ENCODE results near the gene OR51B5.
"Not testable (repeated sequence)": the region's sequence is repeated elsewhere in the genome, so short reads cannot be mapped to it uniquely, and the experiment has no call there.

The OR51B5 gene, protein sequence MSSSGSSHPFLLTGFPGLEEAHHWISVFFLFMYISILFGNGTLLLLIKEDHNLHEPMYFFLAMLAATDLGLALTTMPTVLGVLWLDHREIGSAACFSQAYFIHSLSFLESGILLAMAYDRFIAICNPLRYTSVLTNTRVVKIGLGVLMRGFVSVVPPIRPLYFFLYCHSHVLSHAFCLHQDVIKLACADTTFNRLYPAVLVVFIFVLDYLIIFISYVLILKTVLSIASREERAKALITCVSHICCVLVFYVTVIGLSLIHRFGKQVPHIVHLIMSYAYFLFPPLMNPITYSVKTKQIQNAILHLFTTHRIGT

GRCh38 chr11:5343474-5344335, at the start of gene OR51B5:
Gene OR51B5 (minus strand): TSS chr11:5343524. CDS start chr11:5343524, 0 bp downstream.
- no peak for DNase-seq (ENCODE audit: low read depth)

DNA sequence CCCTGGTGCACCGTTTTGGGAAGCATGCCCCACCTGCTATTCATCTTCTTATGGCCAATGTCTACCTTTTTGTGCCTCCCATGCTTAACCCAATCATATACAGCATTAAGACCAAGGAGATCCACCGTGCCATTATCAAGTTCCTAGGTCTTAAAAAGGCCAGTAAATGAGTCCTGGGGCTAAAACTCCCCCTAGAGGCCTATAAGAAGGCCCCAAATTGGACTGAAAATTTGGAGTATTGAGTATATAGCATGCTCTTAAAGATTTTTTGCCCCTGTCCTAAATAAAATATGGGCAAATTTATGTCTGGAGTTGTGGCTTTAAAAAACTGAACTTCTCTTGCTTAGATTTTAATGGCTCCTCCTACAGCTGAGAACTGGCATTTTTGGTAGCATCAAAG, 46.9 kb upstream of the OR51B5 start:
- DNase-seq (ENCODE audit: low read depth): no peak

GRCh38 chr11:5384335-5384734, 41.0 kb upstream of the OR51B5 start:
- DNase-seq (ENCODE audit: low read depth): no peak

- no peak for DNase-seq (ENCODE audit: low read depth)
Measured at GRCh38 chr11:5383576-5383975, 40.3 kb upstream of the OR51B5 start, which contains the start of gene OR51M1. Gene OR51M1 (plus strand): TSS chr11:5383812. CDS start chr11:5389399, 5,587 bp downstream.

DNA sequence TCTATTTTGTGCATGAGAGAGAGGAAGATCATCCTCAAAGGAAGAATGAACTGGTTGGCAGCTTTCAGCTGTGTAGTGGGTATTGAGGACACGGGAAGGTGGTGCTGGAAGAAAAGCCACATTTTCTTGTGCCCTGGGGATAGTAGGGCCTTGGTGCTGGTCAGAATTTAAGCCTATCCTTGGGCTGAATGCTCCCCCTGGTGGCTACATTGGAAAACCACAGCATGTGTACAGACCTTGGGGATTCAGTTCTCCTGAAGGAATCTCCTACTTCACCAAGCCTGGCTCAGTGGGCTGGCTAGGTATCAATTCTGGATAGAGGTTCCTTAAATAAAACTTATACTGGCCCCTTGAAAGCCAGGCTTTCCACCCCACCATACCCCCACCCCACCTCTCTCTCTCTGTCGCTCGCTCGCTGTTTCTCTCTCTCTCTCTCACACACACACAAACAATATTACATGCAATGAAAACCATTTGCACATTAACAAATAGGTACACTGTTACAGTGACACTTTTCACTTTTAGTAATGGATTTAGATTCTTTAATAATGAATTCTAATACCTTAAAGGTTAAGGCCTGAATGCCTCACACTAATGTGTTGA, 37.5 kb upstream of the OR51B5 start:
- DNase-seq (ENCODE audit: low read depth): no peak

DNA sequence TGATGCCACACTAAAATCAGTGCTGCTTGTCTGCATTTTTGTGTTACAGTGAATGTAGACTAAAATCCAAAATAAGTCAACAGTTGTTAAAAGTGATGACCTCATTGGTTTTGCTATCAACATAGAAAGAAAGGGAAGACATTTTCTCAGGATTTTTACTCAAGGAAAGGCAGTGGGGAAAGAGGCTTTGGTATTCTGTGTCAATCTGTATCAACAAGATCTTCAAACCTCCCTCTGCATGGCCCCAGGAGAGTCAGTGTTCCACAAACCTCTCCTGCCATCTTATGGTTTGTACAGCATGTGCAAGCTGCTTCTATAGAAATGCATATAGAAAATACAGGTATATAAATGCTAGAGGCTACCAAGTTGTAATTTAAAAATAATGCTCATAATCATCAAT, 26.5 kb upstream of the OR51B5 start:
- no peak for DNase-seq (ENCODE audit: low read depth)

DNA sequence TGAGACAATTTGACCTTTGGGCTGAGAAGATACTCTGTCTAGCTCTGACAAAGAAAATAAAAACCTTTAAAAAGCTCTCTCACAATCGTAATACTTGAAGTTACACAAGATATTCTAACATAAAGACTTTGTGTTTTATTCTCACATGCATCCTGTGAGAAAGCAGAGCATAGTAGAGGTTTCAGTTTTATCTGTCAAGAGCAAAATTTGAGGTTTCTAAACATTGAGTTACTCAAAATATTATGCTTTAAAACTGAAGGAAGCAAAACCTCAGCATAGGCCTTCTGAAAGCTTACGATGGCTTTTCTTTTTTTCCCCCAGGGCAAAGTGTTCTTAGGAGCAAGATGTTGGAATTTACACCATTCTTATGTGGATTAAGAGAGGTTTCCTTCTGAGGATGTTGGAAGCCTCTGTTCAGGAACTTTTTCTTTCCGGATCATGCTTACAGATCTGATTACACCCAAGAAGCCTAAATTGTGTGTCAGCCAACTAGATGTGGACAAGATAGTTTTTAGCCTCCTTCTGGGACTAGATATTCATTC, 25.2 kb upstream of the OR51B5 start:
- no peak for DNase-seq (ENCODE audit: low read depth)

DNA sequence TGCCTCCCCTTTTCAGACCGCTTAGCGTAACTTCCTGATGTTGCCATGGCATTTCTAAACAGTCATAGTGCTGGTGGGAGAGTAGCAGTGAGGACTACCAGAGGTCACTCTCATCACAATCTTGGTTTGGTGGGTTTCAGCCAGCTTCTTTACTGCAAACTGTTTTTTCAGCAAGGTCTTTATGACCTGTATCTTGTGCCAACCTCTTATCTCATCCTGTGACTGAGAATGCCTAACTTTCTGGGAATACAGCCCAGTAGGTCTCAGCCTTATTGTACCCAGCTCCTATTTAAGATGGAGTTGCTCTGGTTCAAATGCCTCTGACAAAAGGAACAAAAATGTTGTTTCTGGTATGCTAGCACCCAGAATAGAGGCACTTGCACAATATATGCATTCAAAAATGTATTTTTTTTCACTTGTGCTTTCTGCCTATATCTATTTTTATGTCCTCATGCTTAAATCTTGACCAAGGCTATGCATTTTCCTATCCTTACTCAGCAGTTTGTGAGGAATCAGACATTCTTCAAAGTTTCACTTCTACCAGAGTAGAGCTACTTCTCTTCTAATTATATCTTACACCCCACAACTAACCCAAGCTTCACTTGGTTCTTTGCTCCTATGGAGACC, 24.2 kb upstream of the OR51B5 start:
- peak; percentile 80 for DNase-seq (ENCODE audit: low read depth)

- no peak for DNase-seq (ENCODE audit: low read depth)
Measured at GRCh38 chr11:5366856-5367255, 23.5 kb upstream of the OR51B5 start.

DNA sequence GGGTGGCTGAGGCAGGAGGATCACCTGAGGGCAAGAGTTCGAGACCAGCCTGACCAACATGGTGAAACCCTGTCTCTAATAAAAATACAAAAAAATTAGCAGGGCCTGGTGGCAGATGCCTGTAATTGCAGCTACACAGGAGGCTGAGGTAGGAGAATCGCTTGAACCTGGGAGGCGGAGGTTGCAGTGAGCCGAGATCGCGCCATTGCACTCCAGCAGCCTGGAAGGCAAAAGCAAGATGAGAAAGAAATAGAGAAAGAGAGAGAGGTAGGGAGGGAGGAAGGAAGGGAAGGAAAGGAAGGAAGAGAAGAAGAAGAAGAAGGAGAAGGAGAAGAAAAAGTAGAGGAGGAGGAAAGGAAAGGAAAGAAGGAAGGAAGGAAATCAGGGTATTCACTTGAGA, 23.0 kb upstream of the OR51B5 start:
- DNase-seq (ENCODE audit: low read depth): not testable (repeated sequence)

DNA sequence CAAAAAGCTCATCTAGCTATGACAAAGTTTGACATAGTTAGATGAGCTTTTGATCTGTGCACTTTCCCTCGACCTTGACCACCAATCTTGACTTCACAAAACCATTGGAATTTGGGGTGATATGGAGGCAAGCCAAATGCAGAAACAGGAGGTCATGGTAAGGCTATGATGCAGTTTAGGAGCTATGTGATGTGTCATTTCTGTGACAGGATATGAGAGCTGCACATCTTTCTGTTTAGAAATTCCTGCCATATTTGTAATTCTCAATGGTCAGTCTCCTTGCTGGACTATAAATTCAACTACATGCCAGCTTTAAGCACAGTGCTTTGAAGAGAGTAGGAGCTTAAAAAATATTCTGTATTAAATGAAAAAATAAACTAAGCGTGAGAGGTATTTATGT, 20.9 kb upstream of the OR51B5 start:
- DNase-seq (ENCODE audit: low read depth): peak; percentile 94

DNA sequence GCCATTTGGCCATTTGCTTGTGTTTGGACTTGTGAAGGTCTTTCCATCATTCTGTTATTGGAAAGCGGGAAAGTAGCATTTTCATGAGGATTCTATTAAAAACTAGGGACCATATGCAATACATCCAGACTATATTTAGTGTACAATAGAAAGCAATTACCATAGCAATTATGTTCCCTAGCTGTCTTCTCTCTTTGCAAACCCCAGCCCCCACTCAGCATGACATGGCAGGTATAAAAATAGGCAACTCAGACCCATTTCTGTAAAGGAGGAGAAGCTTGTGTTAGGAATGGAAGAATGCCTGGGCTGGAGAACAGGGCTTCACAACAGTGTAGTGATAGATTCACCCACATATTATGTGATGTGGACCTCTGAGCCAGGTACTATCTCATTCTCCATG, 20.4 kb upstream of the OR51B5 start:
- DNase-seq (ENCODE audit: low read depth): no peak

DNA sequence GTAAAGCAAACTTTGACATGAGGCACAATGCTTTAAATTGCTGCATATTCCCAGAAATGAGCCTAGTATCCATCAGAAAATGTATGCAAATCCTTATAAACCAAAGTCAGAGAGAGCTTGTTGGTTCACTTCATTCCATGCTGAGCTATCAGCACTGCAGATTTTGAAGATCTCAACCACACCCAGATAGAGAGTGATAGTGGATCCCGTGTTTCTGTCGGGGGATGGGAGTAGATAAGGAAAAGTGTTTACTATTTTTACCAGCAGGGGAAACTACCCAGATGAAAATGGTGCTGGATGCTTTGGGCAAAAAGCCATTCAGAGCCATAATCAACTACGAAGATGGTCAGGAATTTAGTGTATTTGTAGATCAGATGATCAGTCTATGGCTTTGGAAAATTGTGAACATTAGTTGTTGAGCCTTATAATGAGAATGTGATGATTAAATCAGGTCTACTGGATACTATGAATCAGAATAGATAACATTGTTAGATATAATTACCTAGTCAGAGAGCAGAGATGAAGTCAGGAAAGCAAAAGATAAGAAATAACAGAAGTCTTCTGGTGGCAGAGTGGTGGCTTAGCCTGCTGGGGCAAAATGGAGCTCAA, 18.8 kb upstream of the OR51B5 start:
- no peak for DNase-seq (ENCODE audit: low read depth)

DNA sequence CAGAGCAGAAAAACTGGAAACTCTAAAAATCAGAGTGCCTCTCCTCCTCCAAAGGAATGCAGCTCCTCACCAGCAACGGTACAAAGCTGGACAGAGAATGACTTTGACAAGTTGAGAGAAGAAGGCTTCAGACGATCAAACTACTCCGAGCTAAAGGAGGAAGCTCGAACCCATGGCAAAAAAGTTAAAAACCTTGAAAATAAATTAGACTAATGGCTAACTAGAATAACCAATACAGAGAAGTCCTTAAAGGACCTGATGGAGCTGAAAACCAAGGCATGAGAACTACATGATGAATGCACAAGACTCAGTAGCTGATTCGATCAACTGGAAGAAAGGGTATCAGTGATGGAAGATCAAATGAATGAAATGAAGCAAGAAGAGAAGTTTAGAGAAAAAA, 12.7 kb upstream of the OR51B5 start:
- not testable (repeated sequence) for DNase-seq (ENCODE audit: low read depth)

GRCh38 chr11:5351208-5351607, 7.9 kb upstream of the OR51B5 start, which contains the start of gene OR51B6:
Gene OR51B6 (plus strand): TSS chr11:5351508. CDS start chr11:5351508, 0 bp downstream.
- DNase-seq (ENCODE audit: low read depth): no peak

GRCh38 chr11:5349550-5349949, 6.2 kb upstream of the OR51B5 start:
- DNase-seq (ENCODE audit: low read depth): no peak

DNA sequence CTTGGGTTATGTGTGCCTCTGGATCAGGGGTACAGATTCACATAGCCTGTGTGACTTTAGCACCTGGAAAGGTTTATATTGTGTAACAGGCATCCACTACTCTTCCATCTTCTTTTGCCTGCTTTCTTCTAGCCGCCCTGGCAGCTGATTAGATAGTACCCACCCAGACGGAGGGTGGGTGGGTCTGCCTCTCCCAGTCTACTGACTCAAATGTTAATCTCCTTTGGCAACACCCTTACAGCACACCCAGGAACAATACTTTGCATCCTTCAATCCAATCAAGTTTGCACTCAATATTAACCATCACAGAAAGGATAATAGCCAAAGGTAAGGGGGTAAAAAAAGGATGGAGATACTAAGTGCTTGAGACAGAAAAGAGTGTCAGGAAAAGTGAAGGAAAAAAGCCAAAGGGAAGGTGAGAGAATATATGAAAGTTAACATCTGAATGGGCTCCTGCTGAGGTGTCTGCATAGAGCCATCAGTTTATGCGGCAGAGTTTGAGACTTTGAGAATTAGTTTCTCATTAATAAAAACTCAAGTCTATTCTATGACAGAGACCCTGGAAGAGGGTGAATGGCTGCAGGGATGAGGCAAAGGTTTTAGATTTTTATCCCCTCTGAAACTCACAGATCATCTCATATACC, 5.3 kb upstream of the OR51B5 start:
- no peak for DNase-seq (ENCODE audit: low read depth)

DNA sequence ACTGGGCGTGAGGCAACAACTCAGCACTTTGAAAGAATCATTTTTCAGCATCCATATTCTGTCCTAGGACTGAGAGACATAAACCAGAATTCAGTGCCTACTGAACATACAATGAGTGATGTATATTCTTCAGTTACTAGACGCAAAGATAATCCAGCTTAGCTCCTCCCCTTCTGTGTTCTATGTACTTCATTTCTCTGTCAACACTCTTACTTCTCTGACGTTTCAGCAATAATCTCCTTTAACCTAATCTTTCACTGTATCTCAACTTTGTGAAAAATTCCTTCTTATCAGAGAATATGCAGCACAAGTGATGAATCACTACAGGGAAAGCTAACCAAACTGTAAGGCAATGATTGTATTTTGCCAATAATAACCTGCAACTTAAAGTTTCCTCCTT, 2.5 kb upstream of the OR51B5 start:
- no peak for DNase-seq (ENCODE audit: low read depth)

- DNase-seq (ENCODE audit: low read depth): no peak
Measured at GRCh38 chr11:5339771-5340322, 3.5 kb downstream of the OR51B5 start.

- DNase-seq (ENCODE audit: low read depth): not testable (repeated sequence)
Measured at GRCh38 chr11:5337253-5337652, 6.1 kb downstream of the OR51B5 start.

GRCh38 chr11:5336331-5336730, 7.0 kb downstream of the OR51B5 start:
- no peak for DNase-seq (ENCODE audit: low read depth)

Measured in HS-5 (cell line).